Measurements from ENCODE around the gene CNTN4.
"Not testable (repeated sequence)": the region's sequence is repeated elsewhere in the genome, so short reads cannot be mapped to it uniquely, and the experiment has no call there.

GRCh38 chr3:2993130-2993529 is 894.5 kb downstream of the CNTN4 start:
- not testable (repeated sequence) for TF ChIP-seq CTCF (IDR thresholded peaks at IDR 0.05 in 8 of 11, conservative IDR thresholded peaks at IDR 0.05 in 3 of 11); POLR2AphosphoS5 (IDR thresholded peaks at IDR 0.05)

All from spleen (tissue), 7 donors.